ENCODE measurements around the gene KAT8.

Gene KAT8

DNA sequence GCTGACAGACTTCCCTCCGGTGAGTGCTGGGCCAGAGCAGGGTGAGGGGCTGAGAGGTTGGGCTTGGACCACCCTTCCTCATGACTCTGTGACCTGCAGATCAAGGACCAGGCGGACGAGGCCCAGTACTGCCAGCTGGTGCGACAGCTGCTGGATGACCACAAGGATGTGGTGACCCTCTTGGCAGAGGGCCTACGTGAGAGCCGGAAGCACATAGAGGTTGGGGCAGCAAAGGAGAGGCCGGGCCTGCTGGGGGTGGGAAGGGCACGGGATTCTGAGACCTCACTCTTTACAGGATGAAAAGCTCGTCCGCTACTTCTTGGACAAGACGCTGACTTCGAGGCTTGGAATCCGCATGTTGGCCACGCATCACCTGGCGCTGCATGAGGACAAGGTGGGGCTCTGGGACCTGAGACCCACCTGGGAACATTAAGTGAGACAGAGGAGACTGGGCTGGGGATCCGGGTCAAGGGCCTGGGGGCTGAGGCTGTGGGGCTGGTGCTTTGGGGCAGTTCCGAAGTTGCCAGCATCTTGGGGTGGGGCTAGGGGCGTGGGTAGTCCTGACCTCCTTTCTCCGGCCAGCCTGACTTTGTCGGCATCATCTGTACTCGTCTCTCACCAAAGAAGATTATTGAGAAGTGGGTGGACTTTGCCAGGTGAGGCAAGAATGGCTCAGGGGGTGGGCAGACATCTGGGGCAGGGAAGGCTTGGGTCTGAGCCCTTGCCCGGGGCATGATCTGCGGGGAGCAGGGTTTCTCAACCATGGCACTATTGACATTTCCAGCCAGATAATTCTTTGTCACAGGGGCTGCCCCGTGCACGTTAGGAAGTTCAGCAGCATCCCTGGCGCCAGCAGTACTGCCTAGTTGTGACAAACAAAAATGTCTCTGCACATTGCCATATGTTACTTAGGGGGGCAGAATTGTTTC lies 7.1 kb upstream of the KAT8 start:
- Histone ChIP-seq H3K9me3 (replicated peaks; ENCODE audit: low read length) (no peaks in the 10 kb centered on the region), H3K4me1 (ENCODE audit: control insufficient read depth, insufficient read depth, low read length) (peaks cover 29% of the 10 kb centered on the region), H3K4me2 (ENCODE audit: low read length) (peak overlapping the region; percentile 89), H3K27me3 (ENCODE audit: control insufficient read depth, insufficient read depth, low read length) (no peaks in the 10 kb centered on the region), H3K36me3 (ENCODE audit: insufficient read depth, low read length) (peaks cover 44% of the 10 kb centered on the region), H3K9ac (ENCODE audit: low read depth, low read length) (peak overlapping the region; percentile 30), H3K4me3 (ENCODE audit: low read length) (peak overlapping the region; percentile 91)

- Histone ChIP-seq H3K27me3 (ENCODE audit: control insufficient read depth, insufficient read depth, low read length) (no peaks in the 10 kb centered on the region), H3K4me3 (ENCODE audit: low read length) (no peak overlapping the region), H3K36me3 (ENCODE audit: insufficient read depth, low read length) (peaks cover 44% of the 10 kb centered on the region), H3K9ac (ENCODE audit: low read depth, low read length) (no peak overlapping the region), H3K9me3 (replicated peaks; ENCODE audit: low read length) (no peaks in the 10 kb centered on the region), H3K4me1 (ENCODE audit: control insufficient read depth, insufficient read depth, low read length) (peaks cover 25% of the 10 kb centered on the region), H3K4me2 (ENCODE audit: low read length) (no peak overlapping the region)
Observed at GRCh38 chr16:31111881-31112466, 5.5 kb upstream of the KAT8 start.

- Histone ChIP-seq H3K4me1 (ENCODE audit: control insufficient read depth, insufficient read depth, low read length) (peaks cover 22% of the 10 kb centered on the region), H3K9me3 (replicated peaks; ENCODE audit: low read length) (no peaks in the 10 kb centered on the region), H3K4me2 (ENCODE audit: low read length) (no peak overlapping the region), H3K4me3 (ENCODE audit: low read length) (no peak overlapping the region), H3K9ac (ENCODE audit: low read depth, low read length) (no peak overlapping the region), H3K36me3 (ENCODE audit: insufficient read depth, low read length) (peaks cover 44% of the 10 kb centered on the region), H3K27me3 (ENCODE audit: control insufficient read depth, insufficient read depth, low read length) (no peaks in the 10 kb centered on the region)
Observed at GRCh38 chr16:31112711-31113110, 4.8 kb upstream of the KAT8 start.

- Histone ChIP-seq H3K4me3 (ENCODE audit: low read length) (no peak overlapping the region), H3K4me2 (ENCODE audit: low read length) (no peak overlapping the region), H3K9me3 (replicated peaks; ENCODE audit: low read length) (no peaks in the 10 kb centered on the region), H3K27me3 (ENCODE audit: control insufficient read depth, insufficient read depth, low read length) (no peaks in the 10 kb centered on the region), H3K36me3 (ENCODE audit: insufficient read depth, low read length) (peaks cover 44% of the 10 kb centered on the region), H3K9ac (ENCODE audit: low read depth, low read length) (no peak overlapping the region), H3K4me1 (ENCODE audit: control insufficient read depth, insufficient read depth, low read length) (peaks cover 22% of the 10 kb centered on the region)
Observed at GRCh38 chr16:31113121-31114120, 4.0 kb upstream of the KAT8 start.

DNA sequence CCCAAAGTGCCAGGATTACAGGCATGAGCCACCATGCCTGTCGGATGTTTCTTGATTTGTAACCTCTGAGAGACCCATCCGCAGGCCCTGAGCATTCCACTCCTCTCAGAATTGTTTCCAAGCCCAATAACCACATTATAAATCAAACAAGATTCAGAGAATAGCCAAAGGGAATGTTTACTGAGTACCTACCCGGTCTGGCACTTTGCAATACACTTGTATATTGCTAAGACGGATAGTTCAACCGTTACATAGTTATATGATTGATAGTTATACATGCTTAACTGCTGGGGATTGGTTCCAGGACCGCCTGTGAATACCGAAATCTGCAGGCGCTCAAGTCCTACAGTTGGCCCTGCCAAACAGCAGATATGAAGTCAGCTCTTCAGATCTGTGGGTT lies 3.0 kb upstream of the KAT8 start:
- Histone ChIP-seq H3K4me1 (ENCODE audit: control insufficient read depth, insufficient read depth, low read length) (peaks cover 24% of the 10 kb centered on the region), H3K9me3 (replicated peaks; ENCODE audit: low read length) (no peaks in the 10 kb centered on the region), H3K4me3 (ENCODE audit: low read length) (no peak overlapping the region), H3K27me3 (ENCODE audit: control insufficient read depth, insufficient read depth, low read length) (no peaks in the 10 kb centered on the region), H3K4me2 (ENCODE audit: low read length) (no peak overlapping the region), H3K9ac (ENCODE audit: low read depth, low read length) (no peak overlapping the region), H3K36me3 (ENCODE audit: insufficient read depth, low read length) (peaks cover 41% of the 10 kb centered on the region)

DNA sequence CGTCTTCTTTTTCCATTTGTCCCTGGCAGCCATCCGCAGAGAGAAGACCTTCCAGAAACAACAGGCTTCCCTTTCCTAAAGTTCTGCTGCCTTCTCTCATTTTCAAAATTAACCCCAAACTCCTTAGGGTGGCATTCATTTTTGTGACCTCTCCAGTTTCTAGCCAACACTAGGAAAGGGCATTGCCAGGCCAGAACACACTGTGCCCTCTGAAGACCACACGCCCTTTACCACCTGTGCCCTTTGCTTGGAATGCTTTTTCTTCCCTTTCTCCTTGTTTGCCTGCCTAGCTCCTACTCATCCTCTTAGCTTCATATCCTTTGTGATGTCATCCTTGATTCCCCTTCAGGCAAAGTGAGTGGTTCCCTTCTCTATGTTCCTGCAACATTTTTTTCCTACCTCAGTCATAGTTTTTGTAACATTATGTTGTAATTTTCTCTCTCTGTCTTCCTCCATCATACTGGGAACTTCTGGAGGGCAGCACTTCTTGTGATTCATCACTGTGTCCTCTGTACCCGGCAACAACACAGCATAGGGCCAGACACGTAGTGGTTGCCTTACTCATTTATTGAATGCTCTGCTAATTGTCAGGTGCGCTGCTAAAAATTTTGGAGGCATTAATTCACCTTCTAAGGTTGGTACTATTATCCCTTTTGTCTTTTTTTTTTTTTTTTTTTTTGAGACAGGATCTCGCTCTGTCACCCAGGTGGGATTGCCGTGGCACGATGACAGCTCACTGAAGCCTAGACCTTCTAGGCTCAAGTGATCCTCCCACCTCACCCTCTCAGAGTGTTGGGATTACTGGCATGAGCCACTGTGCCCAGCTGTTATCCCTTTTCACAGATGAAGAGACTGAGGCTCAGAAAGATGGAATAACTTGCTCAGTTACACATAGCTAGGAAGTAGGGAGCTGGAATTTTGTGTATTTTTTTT lies 1.0 kb downstream of the KAT8 start:
- peak overlapping the region; percentile 89 for H3K9ac ChIP-seq (ENCODE audit: low read depth, low read length)
- H3K4me3 ChIP-seq (ENCODE audit: low read length), result peak overlapping the region; percentile 77
- peak overlapping the region; percentile 93 for H3K4me2 ChIP-seq (ENCODE audit: low read length)
- H3K9me3 ChIP-seq (replicated peaks; ENCODE audit: low read length), result no peaks in the 10 kb centered on the region
- H3K36me3 ChIP-seq (ENCODE audit: insufficient read depth, low read length), result peaks cover 28% of the 10 kb centered on the region
- no peaks in the 10 kb centered on the region for H3K27me3 ChIP-seq (ENCODE audit: control insufficient read depth, insufficient read depth, low read length)
- peaks cover 12% of the 10 kb centered on the region for H3K4me1 ChIP-seq (ENCODE audit: control insufficient read depth, insufficient read depth, low read length)

DNA sequence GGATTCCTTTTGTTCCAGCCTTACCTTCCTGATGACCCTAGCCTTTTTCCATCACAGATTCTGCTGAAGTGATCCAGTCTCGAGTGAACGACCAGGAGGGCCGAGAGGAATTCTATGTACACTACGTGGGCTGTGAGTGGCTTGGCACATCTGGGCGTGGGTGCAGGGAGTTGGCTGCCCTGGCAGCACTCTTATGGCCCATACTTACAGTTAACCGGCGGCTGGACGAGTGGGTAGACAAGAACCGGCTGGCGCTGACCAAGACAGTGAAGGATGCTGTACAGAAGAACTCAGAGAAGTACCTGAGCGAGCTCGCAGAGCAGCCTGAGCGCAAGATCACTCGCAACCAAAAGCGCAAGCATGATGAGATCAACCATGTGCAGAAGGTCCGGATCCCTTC lies 2.7 kb downstream of the KAT8 start:
- Histone ChIP-seq H3K9me3 (replicated peaks; ENCODE audit: low read length) (no peaks in the 10 kb centered on the region), H3K4me3 (ENCODE audit: low read length) (no peak overlapping the region), H3K4me1 (ENCODE audit: control insufficient read depth, insufficient read depth, low read length) (peaks cover 12% of the 10 kb centered on the region), H3K9ac (ENCODE audit: low read depth, low read length) (no peak overlapping the region), H3K4me2 (ENCODE audit: low read length) (no peak overlapping the region), H3K36me3 (ENCODE audit: insufficient read depth, low read length) (peaks cover 27% of the 10 kb centered on the region), H3K27me3 (ENCODE audit: control insufficient read depth, insufficient read depth, low read length) (no peaks in the 10 kb centered on the region)

- no peak overlapping the region for H3K4me3 ChIP-seq (ENCODE audit: low read length)
- H3K36me3 ChIP-seq (ENCODE audit: insufficient read depth, low read length), result peaks cover 21% of the 10 kb centered on the region
- H3K9me3 ChIP-seq (replicated peaks; ENCODE audit: low read length), result no peaks in the 10 kb centered on the region
- H3K9ac ChIP-seq (ENCODE audit: low read depth, low read length), result no peak overlapping the region
- H3K4me1 ChIP-seq (ENCODE audit: control insufficient read depth, insufficient read depth, low read length), result peaks cover 14% of the 10 kb centered on the region
- H3K27me3 ChIP-seq (ENCODE audit: control insufficient read depth, insufficient read depth, low read length), result no peaks in the 10 kb centered on the region
- H3K4me2 ChIP-seq (ENCODE audit: low read length), result no peak overlapping the region
Observed at GRCh38 chr16:31125844-31126243, 8.4 kb downstream of the KAT8 start.

DNA sequence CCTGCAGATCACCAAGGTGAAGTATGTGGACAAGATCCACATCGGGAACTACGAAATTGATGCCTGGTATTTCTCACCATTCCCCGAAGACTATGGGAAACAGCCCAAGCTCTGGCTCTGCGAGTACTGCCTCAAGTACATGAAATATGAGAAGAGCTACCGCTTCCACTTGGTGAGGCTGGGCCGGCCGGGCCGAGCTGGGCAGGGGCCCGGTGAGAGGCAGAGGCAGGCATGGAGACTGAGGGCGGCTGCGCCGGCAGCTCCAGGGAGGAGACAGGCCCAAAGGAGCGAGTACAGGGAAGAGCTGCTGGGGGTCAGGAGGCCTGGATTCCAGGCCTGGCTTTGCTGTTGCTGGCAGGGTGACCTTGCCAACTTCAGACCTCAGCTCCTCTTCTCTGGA lies 9.7 kb downstream of the KAT8 start:
- Histone ChIP-seq H3K4me1 (ENCODE audit: control insufficient read depth, insufficient read depth, low read length) (peaks cover 14% of the 10 kb centered on the region), H3K9me3 (replicated peaks; ENCODE audit: low read length) (no peaks in the 10 kb centered on the region), H3K9ac (ENCODE audit: low read depth, low read length) (no peak overlapping the region), H3K4me3 (ENCODE audit: low read length) (no peak overlapping the region), H3K36me3 (ENCODE audit: insufficient read depth, low read length) (peaks cover 13% of the 10 kb centered on the region), H3K4me2 (ENCODE audit: low read length) (no peak overlapping the region), H3K27me3 (ENCODE audit: control insufficient read depth, insufficient read depth, low read length) (no peaks in the 10 kb centered on the region)

DNA sequence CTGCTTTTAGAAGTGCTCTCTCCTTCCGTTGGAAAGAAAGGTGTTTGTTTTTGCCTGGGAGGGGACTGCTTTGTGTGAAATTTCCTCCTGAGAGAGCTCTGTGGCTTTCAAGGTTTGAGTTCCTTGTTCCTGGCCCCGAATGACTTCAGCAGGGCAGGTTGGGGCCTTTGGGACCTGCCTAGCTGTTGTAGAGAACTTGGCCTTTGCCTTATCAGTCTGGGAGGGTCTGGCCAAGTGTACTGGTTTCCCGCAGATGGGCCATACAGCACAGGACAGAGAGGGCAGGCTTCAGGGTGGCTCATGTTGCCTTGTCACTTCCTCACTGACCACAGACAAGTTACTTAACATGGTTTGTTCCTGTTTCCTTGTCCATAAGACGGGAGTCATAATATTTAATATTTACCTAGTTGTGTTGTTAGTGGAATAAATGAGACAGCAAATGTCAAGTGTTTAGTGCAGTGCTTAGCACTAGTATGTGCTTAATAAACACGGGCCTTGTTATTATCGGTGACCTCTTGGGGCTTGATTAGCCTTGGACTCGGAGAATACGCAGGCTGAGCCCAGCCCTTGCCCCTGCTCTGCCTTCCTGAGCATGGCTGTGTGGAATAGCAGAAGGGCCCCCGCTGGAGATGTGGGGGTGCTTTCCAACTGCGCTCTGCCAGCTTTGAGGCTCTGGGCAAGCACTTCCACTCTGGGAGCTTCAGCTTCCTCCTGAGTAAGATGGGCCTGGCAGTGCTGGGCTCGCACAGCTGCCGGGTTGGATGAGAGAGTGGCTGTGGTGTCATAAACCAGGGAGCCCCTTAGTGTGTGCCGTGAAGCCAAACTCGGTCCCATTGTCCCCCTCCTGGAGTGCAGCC lies 11.5 kb downstream of the KAT8 start:
- H3K36me3 ChIP-seq (ENCODE audit: insufficient read depth, low read length), result peaks cover 10% of the 10 kb centered on the region
- peak overlapping the region; percentile 18 for H3K4me3 ChIP-seq (ENCODE audit: low read length)
- peak overlapping the region; percentile 50 for H3K4me2 ChIP-seq (ENCODE audit: low read length)
- no peaks in the 10 kb centered on the region for H3K27me3 ChIP-seq (ENCODE audit: control insufficient read depth, insufficient read depth, low read length)
- H3K9ac ChIP-seq (ENCODE audit: low read depth, low read length), result peak overlapping the region; percentile 51
- peaks cover 15% of the 10 kb centered on the region for H3K4me1 ChIP-seq (ENCODE audit: control insufficient read depth, insufficient read depth, low read length)
- no peaks in the 10 kb centered on the region for H3K9me3 ChIP-seq (replicated peaks; ENCODE audit: low read length)
